ENCODE results near the gene ST14.

ST14 gene

DNA sequence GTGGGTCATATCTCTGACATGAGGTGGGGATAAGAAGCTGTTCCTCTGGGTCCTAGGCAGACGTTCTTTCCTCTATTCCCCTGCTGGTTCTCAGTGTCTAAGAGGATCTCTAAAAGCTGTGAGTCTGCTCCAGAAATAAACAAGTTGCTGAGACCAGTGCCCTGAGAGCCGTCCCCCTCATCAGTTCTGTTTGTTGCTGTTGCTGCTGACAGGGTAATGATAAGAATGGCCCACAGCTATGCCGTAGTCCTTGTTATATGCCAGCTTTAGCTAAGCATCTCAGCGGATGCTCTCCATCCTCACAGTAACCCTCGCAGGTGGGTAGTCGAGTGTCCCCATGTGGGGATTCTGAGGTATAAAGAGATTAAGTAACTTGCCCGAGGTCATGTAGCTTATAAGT is 23.5 kb upstream of the ST14 start:
- no peak for DNase-seq (ENCODE audit: low read depth)

DNA sequence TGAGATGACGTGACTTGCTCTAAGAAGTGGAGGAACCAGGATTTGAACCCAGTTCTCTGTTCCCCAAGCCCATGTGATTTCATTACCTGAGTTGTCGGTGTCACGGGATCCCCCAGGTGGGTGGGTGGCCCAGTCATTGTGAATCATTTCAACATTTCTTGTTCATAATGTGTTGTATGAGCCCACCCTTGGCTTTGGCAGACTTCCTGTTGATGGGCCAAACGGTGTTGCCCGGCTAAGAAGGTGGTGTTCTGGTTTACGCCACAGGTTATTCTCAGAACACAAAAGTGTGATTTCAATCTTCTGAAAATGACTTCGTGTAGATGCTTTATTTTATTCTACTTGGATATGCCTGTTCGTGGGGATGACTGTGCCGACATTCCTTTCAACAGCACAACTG is 21.6 kb upstream of the ST14 start:
- DNase-seq (ENCODE audit: low read depth) = no peak

DNA sequence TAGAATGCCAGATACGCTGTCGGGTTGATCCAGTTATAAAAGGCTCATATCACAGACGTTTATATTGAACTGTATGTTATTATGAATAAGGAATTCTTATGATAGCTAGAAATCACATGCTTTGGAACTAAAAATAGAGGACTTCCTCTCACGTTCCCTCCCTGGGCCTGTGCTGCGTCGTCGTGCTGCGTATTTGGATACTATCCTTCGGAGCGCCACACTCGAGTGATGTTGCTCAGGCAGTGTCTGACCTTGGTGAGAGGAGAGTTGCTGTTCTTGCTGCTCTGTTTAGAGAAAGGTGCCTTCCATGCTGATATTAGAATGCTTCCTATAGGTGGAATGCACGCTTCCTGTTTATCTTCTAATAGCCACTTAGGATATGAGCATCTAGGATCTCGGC is 20.2 kb upstream of the ST14 start:
- DNase-seq (ENCODE audit: low read depth) = no peak

DNA sequence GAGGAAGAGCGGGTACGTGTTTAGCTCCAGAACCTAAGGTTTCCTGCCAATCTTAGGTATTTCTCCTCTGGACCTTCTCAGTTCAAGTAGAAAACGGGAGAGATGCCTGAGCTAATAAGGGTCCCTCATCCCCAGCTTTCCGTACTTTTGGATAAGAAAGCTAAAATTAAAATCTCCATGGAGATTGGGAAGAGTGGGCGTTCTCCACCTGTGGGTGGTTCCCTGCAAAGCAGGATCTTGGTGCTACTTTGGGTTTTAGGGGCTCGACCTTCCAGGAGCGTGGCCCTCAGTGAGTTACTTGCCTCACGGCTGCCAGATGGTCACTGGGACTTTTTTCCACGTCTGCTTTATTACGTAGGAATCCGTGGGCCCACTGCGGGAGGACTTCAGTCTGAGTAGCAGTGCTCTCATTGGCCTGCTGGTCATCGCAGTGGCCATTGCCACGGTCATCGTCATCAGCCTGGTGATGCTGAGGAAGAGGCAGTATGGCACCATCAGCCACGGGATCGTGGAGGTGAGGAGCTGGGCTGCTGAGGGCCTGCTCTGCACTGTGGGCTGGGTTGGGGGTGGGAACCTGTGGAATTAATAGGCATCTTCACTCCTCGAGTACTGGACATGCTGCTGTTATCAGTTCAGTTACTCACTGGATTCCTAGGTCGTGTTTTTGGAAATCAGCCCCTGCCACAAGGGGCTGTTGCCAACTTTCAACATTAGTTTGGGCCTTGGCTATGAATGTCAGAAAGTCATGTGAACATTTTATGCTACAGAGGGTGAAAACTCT is 17.8 kb upstream of the ST14 start:
- DNase-seq (ENCODE audit: low read depth) = no peak

DNA sequence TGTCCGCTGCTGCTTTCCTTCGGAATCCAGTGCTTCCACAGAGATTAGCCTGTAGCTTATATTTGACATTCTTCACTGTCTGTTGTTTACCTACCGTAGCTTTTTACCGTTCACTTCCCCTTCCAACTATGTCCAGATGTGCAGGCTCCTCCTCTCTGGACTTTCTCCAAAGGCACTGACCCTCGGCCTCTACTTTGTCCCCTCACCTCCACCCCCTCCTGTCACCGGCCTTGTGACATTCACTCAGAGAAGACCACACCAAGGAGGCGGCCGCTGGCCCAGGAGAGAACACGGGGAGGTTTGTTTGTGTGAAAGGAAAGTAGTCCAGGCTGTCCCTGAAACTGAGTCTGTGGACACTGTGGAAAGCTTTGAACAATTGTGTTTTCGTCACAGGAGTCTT is 15.4 kb upstream of the ST14 start:
- no peak for DNase-seq (ENCODE audit: low read depth)

DNA sequence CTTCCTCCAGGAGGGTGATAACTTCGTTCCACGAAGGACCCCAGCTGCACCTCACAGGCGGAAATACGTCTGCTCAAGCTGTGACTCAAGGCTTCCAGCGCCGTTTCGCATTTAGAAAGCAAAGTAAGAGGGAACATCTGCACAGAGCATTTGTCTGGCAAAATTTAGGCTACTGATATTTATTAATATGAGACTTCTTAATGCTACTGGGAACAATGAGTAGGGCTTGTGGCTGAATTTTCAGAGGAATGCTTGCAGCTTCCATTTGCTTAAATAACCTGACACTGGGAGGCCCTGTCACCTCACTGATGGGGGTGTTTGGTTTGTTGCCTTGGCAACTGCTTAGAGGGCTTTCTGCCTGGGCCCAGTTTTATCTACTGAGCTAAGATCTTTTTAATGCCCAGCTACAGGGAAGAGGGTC is 14.7 kb upstream of the ST14 start:
- DNase-seq (ENCODE audit: low read depth) = no peak

DNA sequence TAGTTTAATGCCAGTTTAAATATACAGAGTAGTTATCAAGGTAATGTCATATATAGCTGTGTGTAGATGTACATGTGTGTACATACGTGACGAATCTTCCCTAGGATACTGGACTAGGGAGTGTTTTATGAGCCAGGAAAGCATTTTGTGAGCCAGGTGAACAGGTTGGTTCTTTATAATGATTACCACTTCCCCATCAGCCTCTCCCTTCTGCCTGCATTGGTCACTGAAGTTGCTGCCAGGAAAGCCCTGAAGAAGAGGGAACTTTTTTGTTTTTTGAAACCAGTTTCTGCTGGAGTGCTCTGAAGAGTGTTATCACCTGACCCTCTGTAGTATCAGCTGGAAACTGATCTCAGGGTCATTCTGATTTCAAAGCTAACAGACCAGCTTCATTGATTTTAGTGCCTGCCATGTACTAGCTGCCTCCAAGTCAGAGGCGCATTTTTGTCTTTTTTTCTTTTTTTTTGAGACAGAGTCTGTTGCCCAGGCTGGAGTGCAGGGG is 14.2 kb upstream of the ST14 start:
- no peak for DNase-seq (ENCODE audit: low read depth)

DNA sequence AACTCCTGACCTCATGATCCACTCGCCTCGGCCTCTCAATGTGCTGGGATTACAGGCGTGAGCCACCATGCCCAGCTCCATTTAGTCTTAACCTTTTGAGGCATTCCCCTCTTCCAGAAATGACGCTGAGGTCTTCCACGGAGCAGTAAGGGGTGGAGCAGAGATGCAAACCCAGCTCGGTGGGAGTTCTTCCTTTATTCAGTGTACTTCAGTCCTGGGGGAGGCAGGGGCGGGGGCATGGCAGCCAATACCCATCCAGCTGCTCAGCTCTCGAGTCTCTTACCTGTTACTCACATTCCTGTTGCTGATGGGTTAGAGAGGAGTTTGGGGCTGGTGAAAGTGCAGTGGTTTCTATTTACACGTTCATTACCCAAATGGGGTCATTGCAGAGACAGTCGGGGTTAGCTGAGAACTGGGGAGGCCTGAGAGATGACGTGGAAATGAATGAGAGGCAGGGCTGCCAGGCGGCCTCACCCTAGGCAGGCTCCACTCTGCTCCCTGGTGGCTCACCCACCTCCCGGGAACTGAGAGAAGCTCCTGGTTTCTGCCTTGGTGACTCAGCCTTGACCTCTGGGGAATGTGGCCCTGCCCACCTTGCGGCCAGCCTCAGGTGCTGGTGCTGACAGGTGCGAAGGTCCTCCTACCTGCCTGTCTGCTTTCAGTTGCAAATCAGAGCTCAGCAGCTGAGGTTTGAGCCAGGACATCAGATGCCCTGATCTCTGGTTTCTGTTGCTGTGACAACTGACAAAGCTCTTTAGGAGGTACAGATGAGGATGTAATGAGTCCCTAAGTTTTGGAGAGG is 13.4 kb upstream of the ST14 start:
- no peak for DNase-seq (ENCODE audit: low read depth)

DNA sequence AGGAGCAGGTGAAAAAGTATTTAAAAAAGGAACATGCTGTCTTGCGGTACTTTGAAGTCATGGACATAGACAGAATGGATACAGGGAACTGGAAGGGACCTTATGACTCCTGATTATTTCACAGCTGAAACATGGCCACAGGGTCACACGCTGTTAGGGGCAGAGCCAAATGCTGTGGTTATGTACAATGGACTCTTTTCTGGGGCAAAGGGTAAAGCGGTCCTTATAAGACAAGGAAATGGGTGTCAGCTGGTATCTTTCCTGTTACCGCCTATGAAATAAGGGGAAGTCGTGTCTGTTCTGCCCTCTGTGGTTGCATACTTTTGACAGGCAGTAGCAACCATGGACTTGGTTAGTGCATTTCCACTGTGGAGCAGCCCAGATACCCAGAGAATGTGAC is 12.8 kb upstream of the ST14 start:
- DNase-seq (ENCODE audit: low read depth) = no peak

DNA sequence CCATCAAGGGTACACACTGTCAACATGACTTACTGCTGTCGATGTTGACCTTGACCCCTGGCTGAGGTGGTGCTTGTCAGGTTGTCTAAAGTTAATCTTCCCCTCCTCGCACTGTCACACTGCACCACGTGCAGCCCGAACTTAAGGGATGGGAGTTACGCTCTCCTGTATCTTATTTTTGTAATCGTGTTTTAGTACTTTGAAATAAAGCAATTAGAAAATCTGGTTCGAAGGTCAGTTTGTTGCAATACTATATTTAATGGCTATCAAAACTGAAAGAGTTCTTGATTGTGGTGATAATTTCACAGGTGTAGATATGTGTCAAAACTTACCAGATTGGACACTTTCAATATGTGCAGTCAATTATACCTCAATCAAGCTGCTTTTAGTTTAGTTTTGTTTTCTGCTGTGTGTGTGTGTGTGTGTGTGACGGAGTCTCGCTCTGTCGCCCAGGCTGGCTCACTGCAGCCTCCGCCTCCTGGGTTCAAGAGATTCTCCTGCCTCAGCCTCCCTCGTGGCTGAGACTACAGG is 10.7 kb upstream of the ST14 start:
- no peak for DNase-seq (ENCODE audit: low read depth)

DNA sequence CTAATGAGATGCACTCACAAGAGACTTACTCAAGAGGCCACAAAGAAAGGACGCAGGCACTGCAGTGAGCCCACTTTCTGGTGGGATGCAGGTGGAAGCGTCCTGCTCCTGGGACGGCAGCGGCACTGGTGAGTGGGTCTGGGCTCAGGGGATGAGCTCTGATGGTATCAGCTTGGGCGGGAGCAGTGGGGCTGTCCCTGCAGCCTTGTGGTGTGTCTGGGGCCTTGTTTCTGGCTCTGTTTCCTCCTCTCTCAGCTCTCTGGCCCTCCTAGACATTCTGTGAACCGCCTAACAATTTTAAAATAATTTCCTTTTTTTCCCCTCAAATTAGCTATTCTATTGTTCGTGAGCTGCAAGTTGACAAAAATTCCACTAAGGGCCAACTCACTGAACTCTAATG is 8.8 kb upstream of the ST14 start:
- DNase-seq (ENCODE audit: low read depth) = no peak

DNA sequence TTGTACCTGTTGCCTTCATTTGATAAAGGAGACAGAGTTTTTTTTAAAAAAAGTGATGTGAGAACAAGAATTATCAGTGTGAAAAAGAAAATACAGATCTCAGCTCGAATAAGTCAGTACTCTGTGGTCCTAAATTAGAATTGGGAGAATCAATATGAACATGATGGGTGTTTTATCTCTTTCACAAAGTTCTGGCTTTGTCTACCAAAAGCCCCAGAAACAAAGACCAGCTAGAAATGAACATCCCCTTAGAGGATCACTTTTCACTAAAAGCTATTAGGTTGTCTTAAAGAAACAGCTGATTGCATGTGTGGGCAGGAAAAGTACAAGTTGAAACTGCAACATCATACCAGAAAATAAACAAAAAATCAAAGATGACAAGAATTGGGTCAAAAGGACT is 8.4 kb upstream of the ST14 start:
- no peak for DNase-seq (ENCODE audit: low read depth)

DNA sequence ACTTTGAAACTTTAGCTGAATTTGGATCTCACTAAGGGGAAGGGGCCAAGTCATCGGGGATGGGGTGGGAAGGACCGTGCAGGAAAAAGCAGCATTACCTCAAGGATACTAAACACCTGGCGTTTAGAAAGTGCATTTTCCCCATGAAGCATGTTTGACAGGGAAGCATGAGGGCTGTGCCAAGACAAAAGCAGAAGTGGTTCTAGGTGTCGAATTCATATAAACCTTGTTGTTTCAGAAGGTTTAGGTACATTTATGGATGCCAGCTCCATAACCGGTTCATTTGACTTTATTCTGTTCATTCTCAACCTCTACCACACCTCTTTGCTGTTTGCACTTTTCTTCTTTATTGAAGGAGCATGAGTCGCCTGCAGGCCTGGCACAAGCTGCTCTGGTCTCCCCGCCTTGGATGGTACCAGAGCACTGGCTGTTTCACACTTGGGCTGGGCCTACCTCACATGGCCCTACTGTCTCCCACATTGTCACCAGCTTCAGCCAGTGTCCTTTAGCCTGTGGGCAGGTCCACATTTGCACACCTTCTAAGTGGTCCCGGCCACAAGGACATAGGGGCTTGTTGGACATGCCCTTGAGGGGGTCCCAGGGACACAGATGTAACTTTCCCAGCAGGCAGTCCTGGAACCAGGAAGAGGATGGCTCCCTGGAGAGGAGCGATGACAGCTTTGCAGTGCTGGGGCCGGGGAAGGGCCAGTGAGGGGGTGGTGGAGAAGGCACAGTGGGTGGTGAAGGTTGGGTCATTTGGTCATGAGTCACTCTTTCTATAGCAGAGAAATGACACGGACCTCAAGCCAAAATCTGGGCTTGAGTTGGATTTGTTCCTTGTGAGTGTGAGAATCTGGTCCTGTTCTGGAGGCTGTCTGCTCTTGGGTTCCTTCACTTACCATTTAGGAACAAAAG is 3.2 kb upstream of the ST14 start:
- DNase-seq (ENCODE audit: low read depth) = no peak

DNA sequence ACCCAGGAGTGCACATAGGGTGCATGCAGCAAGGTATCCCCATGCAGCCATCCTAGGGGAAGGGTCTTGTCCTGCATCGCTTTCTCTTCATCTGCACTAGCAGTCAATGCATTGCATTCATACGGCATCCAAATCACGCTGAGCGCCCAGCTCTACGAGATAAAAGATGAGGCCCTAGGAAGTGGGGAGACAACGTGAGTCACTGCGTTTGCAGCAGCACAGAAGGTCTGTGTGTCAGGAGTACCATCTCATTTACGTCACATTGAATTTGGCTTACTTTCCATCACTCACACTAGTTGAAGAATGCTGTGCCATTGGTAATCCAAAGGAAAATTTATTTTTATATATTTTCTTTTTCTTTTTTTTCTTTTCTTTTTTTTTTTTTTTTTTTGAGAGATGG is 2.5 kb upstream of the ST14 start:
- no peak for DNase-seq (ENCODE audit: low read depth)

DNA sequence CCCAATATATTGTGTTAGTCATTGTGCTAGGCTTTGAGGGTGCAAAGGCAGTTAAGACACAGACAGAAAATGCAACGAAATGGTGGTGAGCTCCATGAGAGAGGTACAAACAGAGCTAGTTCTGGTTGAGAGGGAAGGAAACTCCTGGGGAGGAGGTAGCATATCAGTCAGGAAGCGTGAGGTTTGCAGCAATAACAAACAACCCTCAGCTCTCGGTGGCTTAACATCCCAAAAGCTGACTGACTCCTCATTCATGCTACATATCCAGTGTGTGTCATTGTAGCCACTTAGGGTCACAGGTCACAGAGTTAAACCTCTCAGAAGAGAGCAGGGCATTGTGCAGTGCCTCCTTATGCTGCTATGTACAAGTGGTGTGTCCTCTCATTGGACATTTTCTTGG is 1.7 kb upstream of the ST14 start:
- no peak for DNase-seq (ENCODE audit: low read depth)

DNA sequence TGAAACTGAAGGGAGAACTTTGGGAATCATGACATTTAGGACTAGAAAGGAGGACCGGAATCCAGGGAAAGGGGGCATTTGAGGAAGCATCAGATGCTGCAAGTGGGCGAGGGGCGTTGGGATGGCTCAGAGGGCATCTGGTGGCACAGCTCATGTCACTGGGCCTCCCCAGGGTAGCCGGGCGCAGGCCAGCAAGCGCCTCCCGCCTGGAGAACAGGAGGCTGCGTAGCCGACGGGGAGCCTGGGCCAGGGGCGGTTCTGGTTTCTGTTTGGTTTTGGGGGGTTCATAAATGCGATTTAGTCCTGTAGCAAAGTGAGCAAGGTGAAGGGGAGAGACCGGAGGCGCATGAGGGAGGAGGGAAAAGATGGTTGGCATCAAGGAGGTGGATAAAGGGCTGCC is 443 bp upstream of the ST14 start:
- no peak for DNase-seq (ENCODE audit: low read depth)

DNA sequence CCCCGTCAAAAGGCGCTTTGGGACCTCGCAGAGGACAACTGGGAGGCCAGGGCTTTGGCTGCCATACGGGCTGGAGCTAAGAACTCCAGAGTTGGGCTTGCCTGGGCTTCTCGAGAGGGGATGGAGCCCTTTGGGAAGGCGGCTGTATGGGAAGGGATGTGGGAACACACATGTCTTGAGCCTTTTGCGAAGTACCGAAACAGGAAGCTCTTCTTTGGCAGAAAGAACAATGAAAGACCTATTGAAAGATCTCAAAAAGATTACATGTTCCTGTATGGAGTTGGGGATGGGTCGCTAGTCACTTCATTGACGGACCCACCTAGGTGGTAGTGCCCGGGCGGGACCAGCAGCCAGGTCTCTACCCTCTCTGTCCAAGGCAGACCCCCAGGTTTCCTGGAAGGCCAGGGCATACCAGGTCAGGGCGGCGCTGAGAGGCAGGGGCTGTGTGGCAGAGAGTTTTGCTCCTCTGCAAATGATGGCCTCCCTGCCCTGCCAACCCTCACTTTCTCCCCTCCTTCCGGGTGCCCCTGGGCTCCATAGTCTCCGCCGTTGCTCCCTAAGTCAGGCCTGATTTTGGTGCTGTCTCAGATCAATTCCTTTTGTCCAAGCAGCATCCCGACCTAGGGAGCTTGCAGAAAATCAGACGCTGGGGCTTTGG is 1.0 kb downstream of the ST14 start:
- DNase-seq (ENCODE audit: low read depth) = no peak

DNA sequence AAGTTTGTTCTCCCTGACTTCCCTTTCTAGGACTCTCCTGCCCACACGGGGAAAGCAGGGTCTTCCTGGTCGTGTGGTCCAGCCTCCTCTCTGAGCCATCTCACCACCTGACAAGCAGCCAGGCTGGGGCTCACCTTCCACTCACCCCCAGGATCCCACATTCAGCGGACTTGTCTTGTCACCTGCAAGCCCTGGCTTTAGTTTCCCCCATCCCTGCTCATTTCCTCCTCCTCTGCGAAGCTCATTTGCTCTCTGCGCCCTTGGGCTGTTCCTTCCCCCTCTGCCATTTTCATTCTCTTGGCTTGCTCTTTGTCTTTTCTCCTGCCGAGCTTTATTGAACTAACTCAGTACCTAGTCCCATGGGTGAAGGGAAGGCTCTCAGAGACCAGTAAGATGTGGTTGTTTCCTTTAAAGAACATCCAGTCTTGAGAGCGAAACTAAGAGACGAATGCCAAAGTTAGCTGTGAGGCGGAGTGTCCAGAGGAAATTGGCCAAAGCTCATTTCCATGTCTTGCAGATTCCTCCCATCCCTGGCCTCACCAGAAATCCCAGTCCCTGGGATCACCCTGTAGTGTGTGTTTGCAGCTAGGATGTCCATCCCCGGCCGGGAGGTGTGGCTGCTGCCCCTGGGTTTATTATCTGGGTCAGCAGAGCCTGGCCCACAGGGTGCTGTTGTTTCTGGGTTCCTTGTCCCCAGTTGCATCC is 2.0 kb downstream of the ST14 start:
- DNase-seq (ENCODE audit: low read depth) = no peak

DNA sequence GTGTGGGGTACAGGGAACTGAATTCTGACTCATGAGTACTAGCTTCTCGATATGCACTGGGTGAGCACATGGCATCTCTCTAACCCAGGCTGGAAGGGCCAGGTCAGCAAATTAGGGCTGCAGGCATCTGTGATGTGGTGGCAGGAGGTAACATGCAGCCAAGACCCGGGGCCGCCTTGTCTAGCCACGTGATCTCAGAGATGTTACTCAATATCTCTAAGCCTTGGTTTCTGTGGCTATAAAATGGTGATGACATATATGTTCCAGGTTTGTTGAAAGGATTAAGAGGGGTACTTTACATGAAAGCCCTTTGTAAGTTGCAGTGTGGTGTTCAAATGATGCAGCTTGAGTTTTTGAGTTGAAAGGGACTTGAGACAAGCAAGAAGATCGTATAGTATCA is 3.2 kb downstream of the ST14 start:
- no peak for DNase-seq (ENCODE audit: low read depth)

DNA sequence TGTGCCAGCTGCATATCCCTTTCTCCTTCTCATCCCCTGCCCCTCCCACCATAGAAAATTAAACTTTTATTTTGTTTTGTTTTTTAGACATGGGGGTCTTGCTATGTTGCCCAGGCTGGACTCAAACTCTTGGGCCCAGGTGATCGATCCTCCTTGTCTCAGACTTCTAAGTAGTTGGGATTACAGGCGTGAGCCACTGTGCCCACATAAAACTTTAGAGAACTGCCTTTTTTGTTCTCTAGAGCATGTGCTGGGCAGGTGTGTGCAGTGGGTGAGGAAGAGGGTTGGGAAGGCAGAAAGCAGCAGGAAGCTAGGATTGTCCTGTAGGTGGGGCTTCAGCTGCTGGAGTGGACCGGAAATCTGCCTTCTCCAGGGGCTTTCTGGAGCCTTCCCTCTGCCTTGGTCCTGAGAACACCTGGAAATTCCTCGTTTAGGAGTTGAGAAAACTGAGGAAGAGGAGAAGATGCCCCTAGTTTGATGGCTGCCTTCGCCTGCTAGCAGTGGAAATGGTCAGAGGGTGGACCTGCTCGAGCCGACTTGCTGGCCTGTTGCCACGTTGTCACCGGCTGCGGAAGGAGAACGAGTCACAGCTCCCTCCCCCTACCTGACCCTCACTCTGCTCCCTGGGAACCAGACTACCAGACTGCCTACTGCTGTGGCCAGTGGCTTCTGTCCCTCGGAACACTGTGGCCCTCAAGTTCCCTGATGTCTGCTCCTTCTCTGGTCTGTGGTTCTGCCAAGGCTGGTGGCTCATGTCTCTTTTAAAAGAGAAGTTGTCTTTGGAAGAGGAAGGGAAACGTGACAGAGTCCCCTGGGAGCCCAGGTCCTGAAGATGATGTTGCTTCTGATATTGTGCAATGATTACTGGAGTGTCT is 4.0 kb downstream of the ST14 start:
- no peak for DNase-seq (ENCODE audit: low read depth)

Data from activated gamma-delta T cell treated with anti-CD3 and anti-CD28 coated beads, Interleukin-2, amount 50 U/mL, for 16 hours (primary cell).